Astrocyte of the cerebellum (primary cell): Measurements from ENCODE around the gene AADAC.

Experiments used
- DNase-seq: peaks from one replicate; pipeline ENCODE4 v3.0.0-alpha.2; 2011; ENCODE audit warnings: low read depth
- H3K4me3 ChIP-seq: 2 replicates; pipeline ENCODE4 v1.5.1; 2011; ENCODE audit warnings: mild to moderate bottlenecking, low read depth, low read length, moderate library complexity
- CTCF ChIP-seq: IDR thresholded peaks from 2 replicates; pipeline ENCODE4 v1.5.1; 2012; ENCODE audit warnings: low read length, low read depth, moderate library complexity, mild to moderate bottlenecking; ENCODE audit errors: missing control alignments
- in situ Hi-C: cut with HindIII; loops from 2 replicates; pipeline ENCODE4 v1.10.0; 2017; ENCODE audit warnings: low sequenced_read_pairs

The AADAC gene

GRCh38 chr3:151863611-151864010 lies 49.7 kb downstream of the AADAC start:
- in situ Hi-C loops = no loop called here
- DNase-seq = no peak
- H3K4me3 ChIP-seq = no peak overlapping the region
- no peak for TF ChIP-seq CTCF

- DNase-seq = peak; percentile 24
- no peak for TF ChIP-seq CTCF
- in situ Hi-C loops = no loop called here
- H3K4me3 ChIP-seq = no peak overlapping the region
These were observed 50.6 kb downstream of the AADAC start for GRCh38 chr3:151864423-151865101.

GRCh38 chr3:151866711-151867410 lies 52.9 kb downstream of the AADAC start:
- H3K4me3 ChIP-seq = no peak overlapping the region
- in situ Hi-C loops = no loop called here
- no peak for TF ChIP-seq CTCF
- DNase-seq = no peak

GRCh38 chr3:151867666-151868065 lies 53.8 kb downstream of the AADAC start:
- in situ Hi-C loops = no loop called here
- DNase-seq = no peak
- TF ChIP-seq CTCF = no peak
- no peak overlapping the region for H3K4me3 ChIP-seq

GRCh38 chr3:151869181-151869580 lies 55.3 kb downstream of the AADAC start:
- H3K4me3 ChIP-seq = no peak overlapping the region
- TF ChIP-seq CTCF = no peak
- no peak for DNase-seq
- in situ Hi-C loops = no loop called here

- H3K4me3 ChIP-seq = no peak overlapping the region
- in situ Hi-C loops = no loop called here
- no peak for TF ChIP-seq CTCF
- DNase-seq = no peak
These were observed 57.9 kb downstream of the AADAC start for GRCh38 chr3:151871639-151872468.
